K562 (cell line): ENCODE data around the gene MLKL. TPM values are rescaled to one million over a fixed set of nuclear protein-coding genes. Genes with fewer than 3 reads are reported as not detected.

Experiments
- ATAC-seq: fragments of 200-7000 bp; cut with Tn5 transposase; 3 replicates; pipeline ENCODE4 v1.9.1; 2020; ENCODE audit warnings: moderate library complexity
- BruUV-seq: library from RNA; stranded (reverse); fragments of 400-500 nt; replicated peaks from 2 replicates; lab custom pipeline; 2021; lab: Mats Ljungman, UMichigan
- CTCF ChIA-PET: fragments of 300-600 bp; formaldehyde crosslinking; extraction: SDS; loops from one replicate; lab custom pipeline; 2021; ENCODE audit warnings: low intra/inter-chr PET ratio; lab: Yijun Ruan, JAX
- POLR2A ChIA-PET: fragments of 300-600, 350-650 bp; sonication (Branson Sonifier 250); formaldehyde crosslinking; extraction: SDS; loops from one replicate; lab custom pipeline; 2021; ENCODE audit warnings: antibody characterized with exemption, inconsistent platforms; lab: Yijun Ruan, JAX
- DNase-seq, 4 experiments: peaks; one replicate each; pipeline versions ENCODE4 v3.0.0 to v3.0.0-alpha.2; 2011 to 2018; ENCODE audit warnings: low spot score in 3 of 4, mixed read lengths in 3 of 4; ENCODE audit errors: extremely low read depth in 1 of 4
- FAIRE-seq: peaks from 2 replicates; lab custom pipeline; 2011; peaks lifted over from hg19 to GRCh38; lab: Jason Lieb, UNC
- H2AFZ ChIP-seq: 2 replicates; pipeline ENCODE4 v1.6.0; 2011; ENCODE audit warnings: low read depth, low read length, control low read depth, inconsistent platforms
- H3K27ac ChIP-seq: fragments of 200-600 bp; 3 replicates; pipeline ENCODE4 v1.8.0; 2011; ENCODE audit warnings: low read depth, mild to moderate bottlenecking, control low read depth, inconsistent platforms, low read length, moderate library complexity, mixed read lengths; ENCODE audit errors: extremely low read depth
- H3K27me3 ChIP-seq, 2 experiments: fragments of 300-600 bp in 1 of 2; 2 replicates in 1 of 2; 3 replicates in 1 of 2; pipeline versions ENCODE4 v1.6.0 to v1.8.0; 2011; ENCODE audit warnings: inconsistent platforms in 2 of 2, low read length in 2 of 2, mild to moderate bottlenecking in 1 of 2, mixed read lengths in 1 of 2, moderate library complexity in 1 of 2; ENCODE audit not compliant: control insufficient read depth in 2 of 2, insufficient read depth in 2 of 2
- H3K36me3 ChIP-seq: fragments of 300-600 bp; 3 replicates; pipeline ENCODE4 v1.8.0; 2011; ENCODE audit warnings: mild to moderate bottlenecking, low read length, inconsistent platforms; ENCODE audit not compliant: control insufficient read depth, insufficient read depth
- H3K4me1 ChIP-seq, 2 experiments: fragments of 200-600 bp in 1 of 2; replicated peaks in 1 of 2; 2 replicates in 1 of 2; 3 replicates in 1 of 2; pipeline versions ENCODE4 v1.5.1 to v1.8.0; 2011; ENCODE audit warnings: inconsistent platforms in 2 of 2, low read length in 2 of 2, mild to moderate bottlenecking in 1 of 2, mixed read lengths in 1 of 2, moderate library complexity in 1 of 2; ENCODE audit not compliant: control insufficient read depth in 2 of 2, insufficient read depth in 2 of 2
- H3K4me2 ChIP-seq: 2 replicates; pipeline ENCODE4 v1.6.1; 2011; ENCODE audit warnings: low read length, control low read depth, inconsistent platforms, mixed read lengths; ENCODE audit not compliant: insufficient read depth
- H3K4me3 ChIP-seq: fragments of 200-600 bp; sonication (generic), shearing (Covaris generic); 2 replicates; pipeline ENCODE4 v1.5.1; 2016; ENCODE audit warnings: control low read depth, inconsistent platforms
- H3K79me2 ChIP-seq: fragments of 200-600 bp; 3 replicates; pipeline ENCODE4 v1.8.0; 2011; ENCODE audit warnings: low read length, inconsistent platforms; ENCODE audit not compliant: control insufficient read depth, insufficient read depth
- H3K9ac ChIP-seq, 2 experiments: 2 replicates each; pipeline versions ENCODE4 v1.6.0 to v1.6.1; 2011; ENCODE audit warnings: low read depth in 2 of 2, low read length in 2 of 2, control low read depth in 1 of 2, inconsistent platforms in 1 of 2, mild to moderate bottlenecking in 1 of 2, mixed read lengths in 1 of 2; ENCODE audit not compliant: insufficient read depth in 1 of 2
- H3K9me1 ChIP-seq: one replicate; pipeline ENCODE4 v1.6.0; 2011; ENCODE audit warnings: inconsistent platforms, mild to moderate bottlenecking, low read length, moderate library complexity; ENCODE audit not compliant: control insufficient read depth, insufficient read depth
- H3K9me3 ChIP-seq: replicated peaks from 2 replicates; pipeline ENCODE4 v1.5.1; 2011; ENCODE audit warnings: low read depth, low read length, inconsistent platforms; ENCODE audit not compliant: control insufficient read depth, insufficient read depth
- H4K20me1 ChIP-seq: replicated peaks from 2 replicates; pipeline ENCODE4 v1.6.1; 2011; ENCODE audit warnings: low read length, inconsistent platforms, mixed read lengths; ENCODE audit not compliant: control insufficient read depth, insufficient read depth
- HDGF ChIP-seq: fragments of 450-650 bp; IDR thresholded peaks from 2 replicates; pipeline ENCODE4 v1.6.1; 2016
- JUNB ChIP-seq: fragments of 450-650 bp; formaldehyde crosslinking; conservative IDR thresholded peaks from 2 replicates; pipeline ENCODE4 v1.4.0; 2020; ENCODE audit warnings: mild to moderate bottlenecking
- ZNF407 ChIP-seq: fragments of 450-650 bp; IDR thresholded peaks from 2 replicates; pipeline ENCODE4 v1.6.1; 2016; ENCODE audit warnings: low read depth
- WGBS: fragments of 100-300 bp; shearing (Covaris generic); methylation state at CpG from one replicate; pipeline ENCODE4 v1.1.6; 2016; ENCODE audit warnings: low coverage, mixed read lengths; ENCODE audit not compliant: insufficient coverage; ENCODE audit errors: missing lambda C conversion rate; 5-methylcytosine and 5-hydroxymethylcytosine counted together
- in situ Hi-C: fragments of 300-500 bp; cut with MboI; formaldehyde crosslinking; loops from 4 replicates; pipeline ENCODE4 v1.15.0; 2018; ENCODE audit warnings: inconsistent platforms, mixed read lengths
- intact Hi-C: fragments of 100-400 bp; cut with micrococcal nuclease; formaldehyde crosslinking; loops from 2 replicates; pipeline ENCODE4 v1.14.2; 2022
- polyA plus RNA-seq, 8 experiments: library from polyadenylated mRNA; depleted of rRNA in 4 of 8; stranded (reverse) in 5 of 8; unstranded in 3 of 8; fragments of >200 nt; fragmentation: Nextera tagmentation in 2 of 8; fragmentation: Illumina TruSeq in 1 of 8; extraction: Ambion mirVana in 2 of 8; extraction: Trizol in 1 of 8; gene quantifications; 2 replicates each; pipeline versions ENCODE4 v1.2.1 to v1.2.3, GENCODE V29; 2011 to 2014; ENCODE audit warnings: inconsistent platforms in 1 of 8, missing spikeins in 1 of 8
- total RNA-seq, 7 experiments: library from RNA; depleted of rRNA in 6 of 7; stranded (reverse); fragments of >200 nt in 6 of 7; fragmentation: Illumina TruSeq in 2 of 7; extraction: Trizol in 2 of 7; gene quantifications; 2 replicates each; pipeline versions ENCODE4 v1.2.1 to v1.2.3, GENCODE V29; 2011 to 2021; ENCODE audit warnings: low replicate concordance in 1 of 7

MLKL gene
- total and polyA plus RNA-seq, 9 of the 15 experiments (the other 6 are each of a cell fraction or from before 2014, with no cell fraction given): 1.6 to 6.1 (median 4.8) TPM

DNA sequence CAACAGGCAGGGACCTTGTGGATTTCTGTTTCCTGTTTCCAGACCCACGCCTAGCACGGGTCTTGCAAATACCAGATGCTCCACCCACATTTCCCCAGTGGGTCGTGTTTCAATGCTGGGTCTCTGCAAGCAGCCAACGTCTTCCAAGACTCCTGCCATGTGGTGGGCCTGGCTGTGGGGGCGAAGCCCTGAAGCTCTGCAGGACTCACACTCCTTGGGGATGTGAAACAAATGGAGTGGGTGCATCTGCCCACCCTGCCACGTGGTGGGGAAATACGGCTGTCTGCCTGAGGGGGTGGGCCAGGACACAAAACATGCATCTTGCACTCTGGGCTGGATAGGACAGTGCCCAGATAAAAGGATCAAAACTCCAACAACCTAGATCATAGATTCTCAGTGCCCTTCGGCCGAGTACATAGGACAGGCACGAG is 41.4 kb upstream of the MLKL start:
- Histone ChIP-seq H3K79me2 (no peaks in the 10 kb centered on the region), H3K9me3 (no peaks in the 10 kb centered on the region), H3K27me3 (peaks cover 6 to 44% of the 10 kb centered on the region in 2 experiments; a peak in 4 of 5 replicates), H4K20me1 (no peaks in the 10 kb centered on the region), H3K4me1 (peaks cover 14 to 30% of the 10 kb centered on the region in 2 experiments; a peak in 4 of 5 replicates), H2AFZ (peak overlapping the region; percentile 12; the same call in 1 of the 2 replicates), H3K27ac (no peak overlapping the region), H3K9me1 (no peaks in the 10 kb centered on the region), H3K4me2 (no peak overlapping the region)
- no TSS peak for BruUV-seq
- no peak for ATAC-seq
- in situ Hi-C loops: no loop called here
- no peak for DNase-seq
- WGBS: 46% methylated on average over 10 of the region's 10 CpGs
- POLR2A ChIA-PET: interaction anchor here (0.6 kb wide), 1 partner anchor 85 kb away, joined by 3 read pairs; no protein-coding TSS in a partner anchor
- peak; percentile 11 for FAIRE-seq
- CTCF ChIA-PET: no interaction called here
- intact Hi-C loops: no loop called here
- TF ChIP-seq HDGF (no peak), ZNF407 (no peak), JUNB (CRISPR knock-in tag) (no peak)
- TF ChIP-seq, all 486 proteins: peak for 0
- no peak overlapping the region for H3K9ac ChIP-seq
- no peak overlapping the region for H3K4me3 ChIP-seq
- no peaks in the 10 kb centered on the region for H3K36me3 ChIP-seq
